KOPT-K1 (cell line): ENCODE results near the gene ALKBH8.

Experiments
- H3K27ac ChIP-seq: fragments of 200-600 bp; sonication (generic); 2 replicates; pipeline ENCODE4 v1.5.1; 2016; ENCODE audit warnings: antibody characterized with exemption, mild to moderate bottlenecking, low read depth, low read length; ENCODE audit not compliant: poor library complexity, severe bottlenecking
- H3K36me3 ChIP-seq: fragments of 200-600 bp; sonication (generic); 2 replicates; pipeline ENCODE4 v1.5.1; 2017; ENCODE audit warnings: antibody characterized with exemption, mild to moderate bottlenecking, low read length, moderate library complexity; ENCODE audit not compliant: insufficient read depth
- H3K9me3 ChIP-seq: fragments of 200-600 bp; sonication (generic); 2 replicates; pipeline ENCODE4 v1.5.1; 2017; ENCODE audit warnings: antibody characterized with exemption, low read length, mild to moderate bottlenecking; ENCODE audit not compliant: insufficient read depth, poor library complexity, severe bottlenecking

ALKBH8 gene

DNA sequence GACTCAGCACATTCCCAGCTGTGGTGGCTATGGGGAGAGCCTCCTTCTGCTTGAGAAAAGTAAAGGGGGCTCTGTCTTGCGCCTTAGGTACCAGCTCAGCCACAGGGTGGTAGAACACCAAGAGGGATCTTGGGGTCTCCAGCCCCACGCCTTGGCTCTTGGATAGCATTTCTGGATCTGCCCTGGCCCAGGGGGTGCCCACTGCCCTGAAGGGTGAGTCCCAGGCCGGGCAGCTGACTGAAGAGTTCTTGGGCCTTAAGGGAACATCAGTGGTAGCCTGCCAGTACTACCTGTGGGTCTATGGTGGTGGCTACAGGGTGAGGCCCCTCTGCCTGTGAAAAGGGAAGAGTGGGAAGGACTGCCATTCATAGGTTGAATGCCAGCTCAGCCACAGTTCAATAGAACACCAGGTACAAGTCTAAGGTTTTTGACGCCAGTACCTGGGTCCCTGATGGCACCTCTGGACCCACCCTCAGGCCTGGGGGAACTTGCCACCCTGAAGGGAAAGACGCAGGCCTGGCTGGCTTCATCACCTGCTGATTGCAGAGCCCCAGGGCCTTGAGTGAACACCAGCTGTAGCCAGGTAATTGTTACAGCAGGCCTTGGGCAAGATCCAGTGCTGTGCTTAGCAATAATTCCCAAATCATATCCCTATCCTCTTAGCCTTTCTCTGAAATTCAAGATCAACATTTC lies 111.8 kb downstream of the ALKBH8 start:
- Histone ChIP-seq H3K9me3 (no peaks in the 10 kb centered on the region), H3K27ac (no peak overlapping the region), H3K36me3 (peaks cover 46% of the 10 kb centered on the region)
